T-helper 9 cell (primary cell): ENCODE data around the gene GDPD5.

Experiments used
- DNase-seq: peaks from one replicate; pipeline ENCODE4 v3.0.0-alpha.2; 2020

The GDPD5 gene

GRCh38 chr11:75441804-75442132 lies 84.0 kb downstream of the GDPD5 start:
- no peak for DNase-seq

GRCh38 chr11:75440960-75441803 lies 84.6 kb downstream of the GDPD5 start:
- DNase-seq: no peak

- no peak for DNase-seq
Measured at GRCh38 chr11:75439495-75440120, 86.1 kb downstream of the GDPD5 start.

GRCh38 chr11:75439026-75439425 lies 86.7 kb downstream of the GDPD5 start:
- DNase-seq: no peak

- no peak for DNase-seq
Measured at GRCh38 chr11:75437966-75438659, 87.6 kb downstream of the GDPD5 start.

GRCh38 chr11:75436806-75437205 lies 88.9 kb downstream of the GDPD5 start:
- DNase-seq: no peak

- no peak for DNase-seq
Measured at GRCh38 chr11:75435571-75435925, 90.2 kb downstream of the GDPD5 start.

GRCh38 chr11:75434886-75435570 lies 90.7 kb downstream of the GDPD5 start:
- no peak for DNase-seq

- DNase-seq: no peak
Measured at GRCh38 chr11:75434051-75434450, 91.7 kb downstream of the GDPD5 start.

GRCh38 chr11:75433443-75433842 lies 92.3 kb downstream of the GDPD5 start:
- DNase-seq: no peak

GRCh38 chr11:75432911-75433321 lies 92.8 kb downstream of the GDPD5 start, which contains the start of gene KLHL35:
KLHL35 (minus strand) TSS chr11:75433203; CDS start chr11:75430629, 2,574 bp downstream.
- no peak for DNase-seq

- DNase-seq: no peak
Measured at GRCh38 chr11:75431533-75432525, 93.9 kb downstream of the GDPD5 start.

GRCh38 chr11:75430714-75431532 lies 94.8 kb downstream of the GDPD5 start:
- no peak for DNase-seq

GRCh38 chr11:75429902-75430713 lies 95.6 kb downstream of the GDPD5 start:
- peak; percentile 46 for DNase-seq

GRCh38 chr11:75429641-75429901 lies 96.2 kb downstream of the GDPD5 start:
- DNase-seq: no peak

GRCh38 chr11:75428989-75429640 lies 96.6 kb downstream of the GDPD5 start:
- DNase-seq: no peak

GRCh38 chr11:75428281-75428724 lies 97.4 kb downstream of the GDPD5 start:
- peak; percentile 41 for DNase-seq

- no peak for DNase-seq
Measured at GRCh38 chr11:75427181-75427580, 98.6 kb downstream of the GDPD5 start.

GRCh38 chr11:75426720-75427086 lies 99.0 kb downstream of the GDPD5 start:
- no peak for DNase-seq

- DNase-seq: no peak
Measured at GRCh38 chr11:75425422-75425821, 100.3 kb downstream of the GDPD5 start.
